Gastrocnemius medialis (tissue), 4 donors: ENCODE measurements around the gene DBN1. TPM values are rescaled to one million over a fixed set of nuclear protein-coding genes. Genes with fewer than 3 reads are reported as not detected.

Experiments used
- ATAC-seq, 2 donors: fragments of 150-250 bp; one replicate each; pipeline ENCODE4 v1.9.1; 2016
- DNase-seq, 2 donors: peaks; one replicate each; pipeline ENCODE4 v3.0.0-alpha.2; 2019
- H3K27ac ChIP-seq, 4 donors: fragments of 200-600 bp; sonication (generic); 1 replicate in 1 of 4; 2 replicates in 3 of 4; pipeline ENCODE4 v1.5.1; 2016 to 2018; ENCODE audit warnings: mild to moderate bottlenecking in 2 of 4, moderate library complexity in 1 of 4
- H3K27me3 ChIP-seq, 3 donors: fragments of 200-600 bp; sonication (generic) in 2 of 3; 1 replicate in 1 of 3; 2 replicates in 2 of 3; pipeline versions ENCODE4 v1.5.1 to v1.6.0; 2016 to 2019; ENCODE audit warnings: mild to moderate bottlenecking in 1 of 3, moderate library complexity in 1 of 3
- H3K36me3 ChIP-seq, 2 donors: fragments of 200-600 bp; sonication (generic) in 1 of 2; one replicate each; pipeline ENCODE4 v1.5.1; 2017 to 2018
- H3K4me1 ChIP-seq, 2 donors: fragments of 200-600 bp; sonication (generic) in 1 of 2; one replicate each; pipeline ENCODE4 v1.5.1; 2016 to 2017; ENCODE audit warnings: mild to moderate bottlenecking in 2 of 2
- H3K4me3 ChIP-seq, 4 donors: fragments of 200-600 bp; sonication (generic) in 3 of 4; 1 replicate in 1 of 4; 2 replicates in 3 of 4; pipeline ENCODE4 v1.5.1; 2016 to 2019; ENCODE audit warnings: mild to moderate bottlenecking in 2 of 4
- H3K9me3 ChIP-seq, 3 donors: fragments of 200-600 bp; sonication (generic) in 2 of 3; 1 replicate in 1 of 3; 2 replicates in 2 of 3; pipeline ENCODE4 v1.5.1; 2016 to 2019
- CTCF ChIP-seq, 5 experiments: fragments of 450-650 bp in 3 of 5; fragments of 200-600 bp in 2 of 5; sonication (generic) in 2 of 5; IDR thresholded peaks in 4 of 5; conservative IDR thresholded peaks in 1 of 5; 1 replicate in 4 of 5; 2 replicates in 1 of 5; pipeline ENCODE4 v1.5.1; 2016 to 2019; ENCODE audit warnings: antibody characterized with exemption in 5 of 5, mild to moderate bottlenecking in 3 of 5, moderate library complexity in 3 of 5
- POLR2A ChIP-seq, 2 donors: fragments of 450-650 bp; IDR thresholded peaks; one replicate each; pipeline ENCODE4 v1.6.1; 2017; ENCODE audit warnings: antibody characterized with exemption in 2 of 2, mild to moderate bottlenecking in 2 of 2, moderate library complexity in 2 of 2
- in situ Hi-C, 4 donors: fragments of 200-750 bp; cut with MboI; loops; one replicate each; pipeline versions ENCODE4 v1.15.0 to v1.8.0; 2017; ENCODE audit warnings: low sequenced_read_pairs in 4 of 4
- intact Hi-C: fragments of 100-400 bp; cut with DNase I; formaldehyde crosslinking; loops from one replicate; pipeline ENCODE4 v1.15.1; 2023; ENCODE audit warnings: low total_unique reads
- total RNA-seq, 4 donors: library from RNA; depleted of rRNA; stranded (reverse); fragments of >200 nt; gene quantifications; one replicate each; pipeline versions ENCODE4 v1.1.0 to v1.2.3, GENCODE V29; 2016

DBN1 gene
- total RNA-seq, 4 donors from 2014 or later: 16.3 to 27.5 (median 23.2) TPM

GRCh38 chr5:177468329-177468684 lies 5.1 kb downstream of the DBN1 start:
- Histone ChIP-seq H3K4me3 (no peak overlapping the region), H3K36me3 (no peaks in the 10 kb centered on the region), H3K27ac (no peak overlapping the region), H3K9me3 (no peaks in the 10 kb centered on the region), H3K4me1 (peaks cover 9 to 16% of the 10 kb centered on the region in 2 donors), H3K27me3 (peaks cover 0 to 4% (median 0%) of the 10 kb centered on the region in 3 donors)
- no peak for ATAC-seq
- in situ Hi-C loops: no loop called here
- intact Hi-C loops: no loop called here
- no peak for DNase-seq
- TF ChIP-seq CTCF (IDR thresholded peaks at IDR 0.05 in 4 of 5, conservative IDR thresholded peaks at IDR 0.05 in 1 of 5): no peak
- TF ChIP-seq POLR2A (IDR thresholded peaks at IDR 0.05): no peak

GRCh38 chr5:177467436-177467835 lies 6.0 kb downstream of the DBN1 start:
- Histone ChIP-seq H3K27ac (no peak overlapping the region), H3K36me3 (no peaks in the 10 kb centered on the region), H3K9me3 (no peaks in the 10 kb centered on the region), H3K4me3 (no peak overlapping the region), H3K4me1 (peaks cover 5 to 13% of the 10 kb centered on the region in 2 donors), H3K27me3 (peaks cover 0 to 3% (median 0%) of the 10 kb centered on the region in 3 donors)
- no peak for TF ChIP-seq CTCF (IDR thresholded peaks at IDR 0.05 in 4 of 5, conservative IDR thresholded peaks at IDR 0.05 in 1 of 5)
- TF ChIP-seq POLR2A (IDR thresholded peaks at IDR 0.05): no peak
- in situ Hi-C loops (no loop called here), intact Hi-C loops (no loop called here)
- DNase-seq (no peak), ATAC-seq (no peak)

- H3K4me1 ChIP-seq: peaks cover 0 to 7% of the 10 kb centered on the region in 2 donors
- no peaks in the 10 kb centered on the region for H3K36me3 ChIP-seq
- intact Hi-C loops (no loop called here), in situ Hi-C loops (no loop called here)
- no peak for DNase-seq
- no peak for ATAC-seq
- H3K27me3 ChIP-seq: no peaks in the 10 kb centered on the region
- no peak overlapping the region for H3K27ac ChIP-seq
- H3K9me3 ChIP-seq: no peaks in the 10 kb centered on the region
- no peak for TF ChIP-seq POLR2A (IDR thresholded peaks at IDR 0.05)
- TF ChIP-seq CTCF (IDR thresholded peaks at IDR 0.05 in 4 of 5, conservative IDR thresholded peaks at IDR 0.05 in 1 of 5): no peak
- H3K4me3 ChIP-seq: no peak overlapping the region
Observed at GRCh38 chr5:177466861-177467260, 6.6 kb downstream of the DBN1 start.

- no peaks in the 10 kb centered on the region for H3K4me1 ChIP-seq
- no peak overlapping the region for H3K27ac ChIP-seq
- TF ChIP-seq POLR2A (IDR thresholded peaks at IDR 0.05) (no peak), CTCF (IDR thresholded peaks at IDR 0.05 in 4 of 5, conservative IDR thresholded peaks at IDR 0.05 in 1 of 5) (no peak)
- H3K36me3 ChIP-seq: no peaks in the 10 kb centered on the region
- H3K9me3 ChIP-seq: no peaks in the 10 kb centered on the region
- in situ Hi-C loops: no loop called here
- no peaks in the 10 kb centered on the region for H3K27me3 ChIP-seq
- ATAC-seq (no peak), DNase-seq (no peak)
- no peak overlapping the region for H3K4me3 ChIP-seq
- intact Hi-C loops: no loop called here
Observed at GRCh38 chr5:177465044-177465443, 8.4 kb downstream of the DBN1 start.

- peaks cover 0 to 3% of the 10 kb centered on the region in 2 donors for H3K4me1 ChIP-seq
- H3K27ac ChIP-seq: peak overlapping the region; percentile 47 to 69 (median 58)
- in situ Hi-C loops (loop anchor here in 1 of 4 donors (5.0 kb wide), 1 partner anchor 70 kb away; no protein-coding TSS in a partner anchor), intact Hi-C loops (no loop called here)
- H3K9me3 ChIP-seq: no peaks in the 10 kb centered on the region
- DNase-seq (no peak), ATAC-seq (no peak)
- H3K27me3 ChIP-seq: no peaks in the 10 kb centered on the region
- no peaks in the 10 kb centered on the region for H3K36me3 ChIP-seq
- peak overlapping the region in 1 of 4 donors; percentile 33 for H3K4me3 ChIP-seq
- TF ChIP-seq CTCF (IDR thresholded peaks at IDR 0.05 in 4 of 5, conservative IDR thresholded peaks at IDR 0.05 in 1 of 5): no peak
- TF ChIP-seq POLR2A (IDR thresholded peaks at IDR 0.05): no peak
Observed at GRCh38 chr5:177462021-177462670, 11.3 kb downstream of the DBN1 start.
